ENCODE data around the gene TOMM34. TPM values are rescaled to one million over a fixed set of nuclear protein-coding genes. Genes with fewer than 3 reads are reported as not detected.

The TOMM34 gene
- total RNA-seq, 3 donors from 2014 or later (not counting 1 experiment from before 2014, with no cell fraction given) = 8.5 to 9.2 (median 8.8) TPM

DNA sequence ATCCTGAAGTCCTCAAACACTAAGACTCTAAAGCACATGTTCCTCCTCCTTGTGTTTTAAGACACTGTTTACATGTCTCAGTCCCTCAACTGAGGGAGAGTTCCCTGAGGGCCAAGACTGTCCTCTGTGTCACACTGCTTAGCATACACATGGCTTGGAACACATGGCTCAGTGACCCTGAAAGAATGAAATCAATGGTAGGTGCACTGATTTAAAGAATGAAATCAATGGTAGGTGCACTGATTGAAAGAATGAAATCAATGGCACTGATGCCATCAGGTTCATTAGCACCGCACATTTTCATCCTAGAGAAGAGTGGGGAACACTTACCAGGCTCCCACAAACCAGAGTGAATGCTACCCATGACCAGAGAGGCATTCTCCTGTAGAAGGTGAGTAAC lies 9.8 kb downstream of the TOMM34 start:
- H3K27me3 ChIP-seq (ENCODE audit: control insufficient read depth, insufficient read depth, low read length) = no peaks in the 10 kb centered on the region
- H3K27ac ChIP-seq (ENCODE audit: low read length) = no peak overlapping the region
- no peak overlapping the region for H3K4me3 Mint-ChIP-seq
- no peak for ATAC-seq
- WGBS (ENCODE audit: insufficient coverage) = 100% methylated on average over 1 of the region's 1 CpG
- TF ChIP-seq CTCF (IDR thresholded peaks at IDR 0.05) = no peak
- no peak for DNase-seq
- H3K9me3 ChIP-seq (ENCODE audit: control insufficient read depth, insufficient read depth, low read length) = no peaks in the 10 kb centered on the region
- H3K4me1 Mint-ChIP-seq = peaks cover 0 to 26% of the 10 kb centered on the region in 2 donors
- H3K4me1 ChIP-seq (ENCODE audit: control insufficient read depth, insufficient read depth, low read length) = no peaks in the 10 kb centered on the region
- H3K27ac Mint-ChIP-seq = no peak overlapping the region
- H3K36me3 ChIP-seq (ENCODE audit: control insufficient read depth, insufficient read depth, low read length) = peaks cover 67% of the 10 kb centered on the region
- no peaks in the 10 kb centered on the region for H3K27me3 Mint-ChIP-seq (ENCODE audit: low read depth in 2 of 2)
- H3K9me3 Mint-ChIP-seq = no peaks in the 10 kb centered on the region
- H3K36me3 Mint-ChIP-seq = no peaks in the 10 kb centered on the region
- intact Hi-C loops (cut with micrococcal nuclease) = no loop called here
- H3K4me3 ChIP-seq (ENCODE audit: low read length) = no peak overlapping the region

- Mint-ChIP-seq H3K27me3 (ENCODE audit: low read depth in 2 of 2) (no peaks in the 10 kb centered on the region), H3K4me3 (no peak overlapping the region), H3K9me3 (no peaks in the 10 kb centered on the region), H3K4me1 (peaks cover 0 to 20% of the 10 kb centered on the region in 2 donors), H3K36me3 (no peaks in the 10 kb centered on the region), H3K27ac (no peak overlapping the region)
- 94% methylated on average over 2 of the region's 2 CpGs for WGBS (ENCODE audit: insufficient coverage)
- no peaks in the 10 kb centered on the region for H3K27me3 ChIP-seq (ENCODE audit: control insufficient read depth, insufficient read depth, low read length)
- H3K4me3 ChIP-seq (ENCODE audit: low read length) = no peak overlapping the region
- intact Hi-C loops (cut with micrococcal nuclease) = no loop called here
- H3K9me3 ChIP-seq (ENCODE audit: control insufficient read depth, insufficient read depth, low read length) = no peaks in the 10 kb centered on the region
- no peak for TF ChIP-seq CTCF (IDR thresholded peaks at IDR 0.05)
- no peaks in the 10 kb centered on the region for H3K4me1 ChIP-seq (ENCODE audit: control insufficient read depth, insufficient read depth, low read length)
- peaks cover 65% of the 10 kb centered on the region for H3K36me3 ChIP-seq (ENCODE audit: control insufficient read depth, insufficient read depth, low read length)
- no peak overlapping the region for H3K27ac ChIP-seq (ENCODE audit: low read length)
- no peak for DNase-seq
- ATAC-seq = no peak
Observed at GRCh38 chr20:44948513-44948912, 11.7 kb downstream of the TOMM34 start.

GRCh38 chr20:44948107-44948506 lies 12.1 kb downstream of the TOMM34 start:
- Mint-ChIP-seq H3K27ac (no peak overlapping the region), H3K4me1 (peaks cover 0 to 16% of the 10 kb centered on the region in 2 donors), H3K9me3 (no peaks in the 10 kb centered on the region), H3K36me3 (no peaks in the 10 kb centered on the region), H3K27me3 (ENCODE audit: low read depth in 2 of 2) (no peaks in the 10 kb centered on the region), H3K4me3 (no peak overlapping the region)
- no peak overlapping the region for H3K4me3 ChIP-seq (ENCODE audit: low read length)
- no peak for ATAC-seq
- no peak overlapping the region for H3K27ac ChIP-seq (ENCODE audit: low read length)
- peaks cover 69% of the 10 kb centered on the region for H3K36me3 ChIP-seq (ENCODE audit: control insufficient read depth, insufficient read depth, low read length)
- 98% methylated on average over 5 of the region's 5 CpGs for WGBS (ENCODE audit: insufficient coverage)
- H3K4me1 ChIP-seq (ENCODE audit: control insufficient read depth, insufficient read depth, low read length) = no peaks in the 10 kb centered on the region
- TF ChIP-seq CTCF (IDR thresholded peaks at IDR 0.05) = no peak
- H3K9me3 ChIP-seq (ENCODE audit: control insufficient read depth, insufficient read depth, low read length) = no peaks in the 10 kb centered on the region
- intact Hi-C loops (cut with micrococcal nuclease) = no loop called here
- DNase-seq = no peak
- no peaks in the 10 kb centered on the region for H3K27me3 ChIP-seq (ENCODE audit: control insufficient read depth, insufficient read depth, low read length)

DNA sequence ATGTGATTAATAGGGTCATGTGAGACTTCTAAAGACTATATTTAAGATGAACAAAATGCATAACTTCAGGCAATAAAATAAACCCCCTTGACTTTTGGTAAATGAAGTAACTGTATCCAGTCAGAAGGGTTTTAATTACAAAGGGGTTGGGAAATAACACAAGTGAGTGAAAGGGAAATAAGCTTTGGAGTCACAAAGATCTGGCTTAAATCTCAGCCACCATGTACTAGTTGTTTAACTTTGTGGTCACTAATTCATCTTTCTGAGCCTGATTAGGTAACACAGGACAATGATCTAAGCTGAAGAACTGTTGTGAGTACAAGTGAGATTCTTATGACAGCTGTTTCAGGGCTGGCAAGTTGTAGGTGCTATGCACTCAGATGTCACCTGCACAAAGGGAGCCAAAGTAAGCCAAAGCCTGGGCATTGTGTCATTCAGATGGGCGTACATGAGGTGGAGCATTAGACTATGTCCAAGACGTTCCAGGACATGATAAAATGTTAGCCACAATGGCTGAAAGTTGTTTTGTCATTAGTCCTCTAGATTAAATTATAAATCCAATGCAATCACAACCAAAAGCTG lies 13.8 kb downstream of the TOMM34 start:
- Histone ChIP-seq H3K36me3 (ENCODE audit: control insufficient read depth, insufficient read depth, low read length) (peaks cover 78% of the 10 kb centered on the region), H3K4me1 (ENCODE audit: control insufficient read depth, insufficient read depth, low read length) (no peaks in the 10 kb centered on the region), H3K4me3 (ENCODE audit: low read length) (no peak overlapping the region), H3K27ac (ENCODE audit: low read length) (no peak overlapping the region), H3K27me3 (ENCODE audit: control insufficient read depth, insufficient read depth, low read length) (no peaks in the 10 kb centered on the region), H3K9me3 (ENCODE audit: control insufficient read depth, insufficient read depth, low read length) (no peaks in the 10 kb centered on the region)
- Mint-ChIP-seq H3K27ac (no peak overlapping the region), H3K4me3 (no peak overlapping the region), H3K27me3 (ENCODE audit: low read depth in 2 of 2) (no peaks in the 10 kb centered on the region), H3K4me1 (peaks cover 0 to 8% of the 10 kb centered on the region in 2 donors), H3K9me3 (no peaks in the 10 kb centered on the region), H3K36me3 (no peaks in the 10 kb centered on the region)
- intact Hi-C loops (cut with micrococcal nuclease) = no loop called here
- no peak for ATAC-seq
- TF ChIP-seq CTCF (IDR thresholded peaks at IDR 0.05) = no peak
- 96% methylated on average over 2 of the region's 2 CpGs for WGBS (ENCODE audit: insufficient coverage)
- no peak for DNase-seq

All from natural killer cell (primary cell).